ENCODE results near the gene TEAD1. TPM values are rescaled to one million over a fixed set of nuclear protein-coding genes. Genes with fewer than 3 reads are reported as not detected.

Gene TEAD1
- total RNA-seq, 2 donors from 2014 or later = 32.7 to 56.7 TPM

DNA sequence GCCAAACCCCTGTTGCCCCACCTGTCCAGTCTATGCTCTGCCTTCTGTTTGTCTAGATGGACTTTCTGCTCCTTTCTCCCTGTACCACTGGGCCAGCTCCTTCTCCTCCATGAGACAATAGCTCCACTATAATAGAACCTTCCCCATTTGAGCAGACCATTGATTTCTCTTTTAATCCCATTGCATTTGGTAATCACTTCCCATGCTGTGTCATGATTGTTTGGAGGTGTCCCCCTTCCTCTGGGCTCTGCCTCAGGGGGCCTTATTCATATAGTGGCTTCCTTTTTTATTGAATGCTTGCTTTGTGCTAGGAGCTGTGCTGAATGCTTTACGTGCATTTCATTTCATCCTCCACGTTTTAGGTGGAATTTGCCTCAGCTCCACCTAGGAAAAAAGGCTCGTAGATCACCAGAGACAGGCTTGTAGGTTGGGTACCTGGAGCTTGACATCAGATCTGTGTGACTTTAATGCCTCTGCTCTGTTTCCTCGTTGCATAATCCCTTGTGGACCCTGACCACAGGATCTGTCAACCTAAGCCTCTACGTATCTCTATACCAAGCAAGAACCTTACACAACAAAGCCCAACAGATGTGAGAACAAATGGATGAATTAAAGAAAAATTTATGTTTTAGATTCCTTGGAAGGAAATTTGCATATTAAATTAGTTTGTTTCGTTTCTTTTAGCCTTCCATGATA is 228.7 kb downstream of the TEAD1 start:
- intact Hi-C loops (cut with DNase I) = no loop called here
- DNase-seq = no peak

GRCh38 chr11:12905435-12905834 is 231.2 kb downstream of the TEAD1 start:
- no peaks in the 10 kb centered on the region for H3K27me3 ChIP-seq
- no peaks in the 10 kb centered on the region for H3K9me3 ChIP-seq
- H3K9ac ChIP-seq (ENCODE audit: low read depth in 2 of 2, low read length in 2 of 2) = no peak overlapping the region
- intact Hi-C loops (cut with DNase I) = no loop called here
- DNase-seq = no peak
- TF ChIP-seq, protein P1, sequence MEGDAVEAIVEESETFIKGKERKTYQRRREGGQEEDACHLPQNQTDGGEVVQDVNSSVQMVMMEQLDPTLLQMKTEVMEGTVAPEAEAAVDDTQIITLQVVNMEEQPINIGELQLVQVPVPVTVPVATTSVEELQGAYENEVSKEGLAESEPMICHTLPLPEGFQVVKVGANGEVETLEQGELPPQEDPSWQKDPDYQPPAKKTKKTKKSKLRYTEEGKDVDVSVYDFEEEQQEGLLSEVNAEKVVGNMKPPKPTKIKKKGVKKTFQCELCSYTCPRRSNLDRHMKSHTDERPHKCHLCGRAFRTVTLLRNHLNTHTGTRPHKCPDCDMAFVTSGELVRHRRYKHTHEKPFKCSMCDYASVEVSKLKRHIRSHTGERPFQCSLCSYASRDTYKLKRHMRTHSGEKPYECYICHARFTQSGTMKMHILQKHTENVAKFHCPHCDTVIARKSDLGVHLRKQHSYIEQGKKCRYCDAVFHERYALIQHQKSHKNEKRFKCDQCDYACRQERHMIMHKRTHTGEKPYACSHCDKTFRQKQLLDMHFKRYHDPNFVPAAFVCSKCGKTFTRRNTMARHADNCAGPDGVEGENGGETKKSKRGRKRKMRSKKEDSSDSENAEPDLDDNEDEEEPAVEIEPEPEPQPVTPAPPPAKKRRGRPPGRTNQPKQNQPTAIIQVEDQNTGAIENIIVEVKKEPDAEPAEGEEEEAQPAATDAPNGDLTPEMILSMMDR (IDR thresholded peaks at IDR 0.05) = no peak
- H3K4me1 ChIP-seq = no peaks in the 10 kb centered on the region
- no peaks in the 10 kb centered on the region for H3K36me3 ChIP-seq
- H3K27ac ChIP-seq = no peak overlapping the region
- no peak overlapping the region for H3K4me3 ChIP-seq

More for the DNA sequence above, 228.7 kb downstream of the TEAD1 start:
- Histone ChIP-seq H3K27ac (no peak overlapping the region), H3K27me3 (no peaks in the 10 kb centered on the region), H3K4me3 (no peak overlapping the region), H3K9me3 (no peaks in the 10 kb centered on the region), H3K4me1 (no peaks in the 10 kb centered on the region), H3K36me3 (no peaks in the 10 kb centered on the region), H3K9ac (ENCODE audit: low read depth in 2 of 2, low read length in 2 of 2) (no peak overlapping the region)
- TF ChIP-seq, protein P1 (IDR thresholded peaks at IDR 0.05) = no peak

DNA sequence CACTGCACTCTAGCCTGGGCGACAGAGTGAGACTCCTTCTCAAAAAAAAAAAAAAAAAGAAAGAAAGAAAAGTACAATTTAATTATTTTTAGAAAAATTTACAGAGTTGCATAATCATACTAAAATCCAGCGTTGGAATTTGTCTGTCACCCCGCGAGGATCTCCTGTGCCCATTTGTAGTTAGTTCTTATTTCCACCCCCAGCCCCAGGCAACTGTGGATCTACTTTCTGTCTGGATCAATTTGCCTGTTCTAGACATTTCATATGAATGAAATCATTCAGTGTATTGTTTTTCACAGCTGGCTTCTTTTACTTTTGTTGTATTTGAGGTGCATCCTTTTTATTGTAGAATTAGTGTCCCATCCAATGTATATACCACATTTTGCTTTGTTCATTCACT is 232.3 kb downstream of the TEAD1 start:
- no peak overlapping the region for H3K4me3 ChIP-seq
- intact Hi-C loops (cut with DNase I) = no loop called here
- no peak overlapping the region for H3K27ac ChIP-seq
- no peaks in the 10 kb centered on the region for H3K4me1 ChIP-seq
- H3K9ac ChIP-seq (ENCODE audit: low read depth in 2 of 2, low read length in 2 of 2) = no peak overlapping the region
- H3K36me3 ChIP-seq = no peaks in the 10 kb centered on the region
- H3K27me3 ChIP-seq = no peaks in the 10 kb centered on the region
- DNase-seq = no peak
- TF ChIP-seq, protein P1 (IDR thresholded peaks at IDR 0.05) = no peak
- H3K9me3 ChIP-seq = no peaks in the 10 kb centered on the region

DNA sequence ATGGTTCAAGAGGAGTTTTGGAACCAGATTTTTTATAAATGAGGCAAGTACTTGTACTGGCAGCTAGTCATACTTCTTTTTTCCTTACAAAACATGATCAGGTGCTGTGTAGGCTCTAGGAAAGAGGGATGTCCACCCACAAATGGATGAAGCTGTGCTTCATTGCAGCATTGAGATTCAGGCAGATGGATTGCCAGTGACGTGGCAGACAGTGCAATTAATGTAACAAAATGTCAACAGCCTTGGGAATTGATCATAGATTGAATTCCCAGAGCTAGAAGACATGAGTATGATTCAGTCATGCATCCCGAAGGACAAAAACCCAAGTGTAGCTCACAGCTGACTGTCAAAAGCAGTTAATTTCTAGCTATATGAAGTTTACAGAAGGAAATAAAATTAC is 235.7 kb downstream of the TEAD1 start:
- no peaks in the 10 kb centered on the region for H3K9me3 ChIP-seq
- no peaks in the 10 kb centered on the region for H3K4me1 ChIP-seq
- no peaks in the 10 kb centered on the region for H3K27me3 ChIP-seq
- TF ChIP-seq, protein P1 (IDR thresholded peaks at IDR 0.05) = no peak
- no peak overlapping the region for H3K9ac ChIP-seq (ENCODE audit: low read depth in 2 of 2, low read length in 2 of 2)
- no peak overlapping the region for H3K4me3 ChIP-seq
- H3K27ac ChIP-seq = no peak overlapping the region
- intact Hi-C loops (cut with DNase I) = no loop called here
- no peak for DNase-seq
- H3K36me3 ChIP-seq = no peaks in the 10 kb centered on the region

- Histone ChIP-seq H3K27ac (no peak overlapping the region), H3K4me3 (no peak overlapping the region)
These were observed 240.2 kb downstream of the TEAD1 start for GRCh38 chr11:12914400-12914912.

More at GRCh38 chr11:12914400-12914912, 240.2 kb downstream of the TEAD1 start:
- intact Hi-C loops (cut with DNase I) = no loop called here
- no peaks in the 10 kb centered on the region for H3K27me3 ChIP-seq
- no peaks in the 10 kb centered on the region for H3K36me3 ChIP-seq
- DNase-seq = peak; percentile 29
- no peak overlapping the region for H3K9ac ChIP-seq (ENCODE audit: low read depth in 2 of 2, low read length in 2 of 2)
- H3K9me3 ChIP-seq = no peaks in the 10 kb centered on the region
- TF ChIP-seq, protein P1 (IDR thresholded peaks at IDR 0.05) = peak; percentile 35
- no peaks in the 10 kb centered on the region for H3K4me1 ChIP-seq

All from colonic mucosa (tissue), 4 donors.